ENCODE measurements around the gene WDR3. TPM values are rescaled to one million over a fixed set of nuclear protein-coding genes. Genes with fewer than 3 reads are reported as not detected.
A peak's percentile ranks its signal among the peaks of the same experiment; 100 is the strongest.

The WDR3 gene
- 4.3 TPM for total RNA-seq

DNA sequence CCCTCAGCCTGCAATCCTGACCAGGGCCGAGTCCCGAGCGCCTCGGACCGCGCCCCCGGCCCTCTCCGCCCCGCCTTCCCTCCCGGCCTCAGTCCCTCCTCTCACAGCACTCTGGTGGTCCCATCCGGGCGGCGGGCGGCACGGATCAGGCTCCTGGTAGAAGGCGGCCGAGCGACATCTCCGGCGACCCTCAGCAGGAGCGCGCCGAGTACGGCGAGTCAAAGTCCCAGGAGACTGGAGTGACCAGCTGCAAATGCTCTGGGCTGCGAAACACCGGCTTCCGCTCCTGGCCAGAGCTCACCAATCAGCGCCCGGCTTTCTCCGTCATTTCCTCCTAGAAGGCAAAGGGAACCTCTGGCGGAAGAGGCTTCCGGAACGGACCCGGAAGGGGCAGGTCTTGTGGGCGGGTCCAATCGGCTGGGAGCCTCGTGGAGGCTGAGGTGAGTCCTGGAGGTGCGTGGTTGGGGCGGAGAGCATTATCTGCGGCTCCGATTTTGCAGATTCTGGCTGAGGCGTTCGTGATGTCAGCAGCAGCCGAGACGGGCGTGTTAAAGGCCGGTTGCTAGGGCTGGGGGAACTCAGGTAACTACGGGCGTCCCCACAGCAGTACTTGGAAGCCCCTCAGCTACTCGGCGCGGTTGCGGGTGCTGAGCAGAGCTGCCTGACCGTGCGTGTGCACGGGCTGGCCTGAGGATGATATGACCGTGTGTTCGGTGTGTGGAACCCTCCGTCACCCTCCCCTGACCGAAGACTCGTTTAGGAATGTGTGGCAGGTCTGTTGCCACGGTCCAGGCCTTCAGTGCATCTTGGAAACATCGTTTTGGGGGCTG is at the start of gene WDR3, which contains the start of gene GDAP2:
TSS of gene WDR3 (plus strand) at position 397 of the 830 bp plus-strand sequence. CDS start 3,581 bp downstream, outside the sequence.
TSS of gene GDAP2 (minus strand) at position 279 of the 830 bp plus-strand sequence. CDS start 9,264 bp downstream, outside the sequence.
- no peaks in the 10 kb centered on the region for H3K36me3 ChIP-seq
- H3K4me3 ChIP-seq = peak within 1 kb of the TSS; percentile 82 to 91
- intact Hi-C loops (cut with DNase I) = loop anchor here (5.0 kb wide), 2 partner anchors 322 to 562 kb away; partner anchors contain the start of genes MAN1A2 and TENT5C
- no peak for TF ChIP-seq CTCF (IDR thresholded peaks at IDR 0.05)
- no peaks in the 10 kb centered on the region for H3K9me3 ChIP-seq
- peaks cover 6 to 16% of the 10 kb centered on the region in 2 donors for H3K4me1 ChIP-seq
- H3K27me3 ChIP-seq = no peaks in the 10 kb centered on the region
- H3K27ac ChIP-seq = peak within 1 kb of the TSS; percentile 86 to 95
- DNase-seq (ENCODE audit: low spot score in 2 of 2) = peak; percentile 83 to 98

GRCh38 chr1:117883616-117884015 is 45.9 kb upstream of the WDR3 start:
- Histone ChIP-seq H3K36me3 (peaks cover 8 to 25% of the 10 kb centered on the region in 2 donors), H3K9me3 (no peaks in the 10 kb centered on the region), H3K4me1 (no peaks in the 10 kb centered on the region), H3K27ac (no peak overlapping the region), H3K4me3 (no peak overlapping the region), H3K27me3 (no peaks in the 10 kb centered on the region)
- intact Hi-C loops (cut with DNase I) = no loop called here
- DNase-seq (ENCODE audit: low spot score in 2 of 2) = no peak
- no peak for TF ChIP-seq CTCF (IDR thresholded peaks at IDR 0.05)

- DNase-seq (ENCODE audit: low spot score in 2 of 2) = no peak
- no peaks in the 10 kb centered on the region for H3K4me1 ChIP-seq
- H3K36me3 ChIP-seq = peaks cover 0 to 7% of the 10 kb centered on the region in 2 donors
- H3K4me3 ChIP-seq = no peak overlapping the region
- TF ChIP-seq CTCF (IDR thresholded peaks at IDR 0.05) = no peak
- intact Hi-C loops (cut with DNase I) = loop anchor here (5.0 kb wide), 1 partner anchor 74 kb away; no protein-coding TSS in a partner anchor
- H3K27ac ChIP-seq = no peak overlapping the region
- no peaks in the 10 kb centered on the region for H3K9me3 ChIP-seq
- no peaks in the 10 kb centered on the region for H3K27me3 ChIP-seq
Measured at GRCh38 chr1:117886101-117886795, 43.3 kb upstream of the WDR3 start.

DNA sequence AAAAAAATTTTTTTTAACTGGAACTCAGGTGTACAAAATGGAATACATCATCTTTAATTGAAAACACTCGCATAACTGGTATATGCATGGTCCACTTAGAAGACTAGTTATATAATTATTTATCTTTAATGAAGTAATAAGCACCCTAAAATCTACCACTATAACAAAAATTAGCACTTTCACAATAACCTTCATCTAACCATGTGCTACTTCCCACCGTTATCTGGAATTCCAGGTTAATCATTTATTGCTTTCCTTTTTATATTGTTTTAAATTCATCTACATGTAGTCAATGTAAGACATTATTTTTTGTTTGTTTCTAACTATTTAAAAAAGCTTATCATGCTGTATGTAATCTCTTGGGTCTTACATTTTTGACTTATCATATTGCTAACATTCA is 39.1 kb upstream of the WDR3 start:
- Histone ChIP-seq H3K9me3 (no peaks in the 10 kb centered on the region), H3K36me3 (peaks cover 0 to 4% of the 10 kb centered on the region in 2 donors), H3K27me3 (no peaks in the 10 kb centered on the region), H3K4me3 (no peak overlapping the region), H3K4me1 (no peaks in the 10 kb centered on the region), H3K27ac (no peak overlapping the region)
- no peak for DNase-seq (ENCODE audit: low spot score in 2 of 2)
- TF ChIP-seq CTCF (IDR thresholded peaks at IDR 0.05) = no peak
- intact Hi-C loops (cut with DNase I) = loop anchor here (10.0 kb wide), 1 partner anchor 286 kb away; the partner anchor contains the start of gene TENT5C

GRCh38 chr1:117892512-117892911 is 37.0 kb upstream of the WDR3 start:
- H3K27me3 ChIP-seq = no peaks in the 10 kb centered on the region
- TF ChIP-seq CTCF (IDR thresholded peaks at IDR 0.05) = no peak
- H3K4me1 ChIP-seq = no peaks in the 10 kb centered on the region
- no peak overlapping the region for H3K4me3 ChIP-seq
- H3K36me3 ChIP-seq = peaks cover 12 to 14% of the 10 kb centered on the region in 2 donors
- H3K27ac ChIP-seq = no peak overlapping the region
- no peak for DNase-seq (ENCODE audit: low spot score in 2 of 2)
- H3K9me3 ChIP-seq = no peaks in the 10 kb centered on the region
- intact Hi-C loops (cut with DNase I) = loop anchor here (10.0 kb wide), 1 partner anchor 288 kb away; the partner anchor contains the start of gene TENT5C
